WTC11 (cell line): ENCODE data around the gene TRIM45.

Experiments used
- CREM ChIP-seq: sonication (generic); formaldehyde crosslinking; IDR thresholded peaks from 2 replicates; pipeline ENCODE4 v1.8.1; 2022; ENCODE audit warnings: mild to moderate bottlenecking, missing genetic modification reagents, moderate library complexity
- EMX1 ChIP-seq: fragments of 250-450 bp; sonication (Bioruptor Pico); IDR thresholded peaks from 2 replicates; pipeline ENCODE4 v1.8.0; 2021; ENCODE audit warnings: mild to moderate bottlenecking
- SOX15 ChIP-seq: fragments of 250-450 bp; sonication (Bioruptor Pico); IDR thresholded peaks from 2 replicates; pipeline ENCODE4 v1.9.0; 2021; ENCODE audit warnings: mild to moderate bottlenecking
- TF ChIP-seq, protein P1 (sequence below): fragments of 200-600 bp; IDR thresholded peaks from 2 replicates; pipeline ENCODE4 v1.8.0; 2022; ENCODE audit warnings: antibody characterized with exemption
- TF ChIP-seq, protein P2 (sequence below): sonication (generic); formaldehyde crosslinking; IDR thresholded peaks from 2 replicates; pipeline ENCODE4 v1.8.1; 2023; ENCODE audit warnings: mild to moderate bottlenecking, missing genetic modification reagents, moderate library complexity
- TF ChIP-seq, protein P3 (sequence below): sonication (generic); formaldehyde crosslinking; IDR thresholded peaks from 2 replicates; pipeline ENCODE4 v1.8.0; 2022; ENCODE audit warnings: mild to moderate bottlenecking, missing genetic modification reagents
- TF ChIP-seq, protein P4 (sequence below): sonication (generic); formaldehyde crosslinking; IDR thresholded peaks from 2 replicates; pipeline ENCODE4 v1.8.1; 2023; ENCODE audit warnings: mild to moderate bottlenecking, moderate library complexity, missing genetic modification reagents

DNA sequence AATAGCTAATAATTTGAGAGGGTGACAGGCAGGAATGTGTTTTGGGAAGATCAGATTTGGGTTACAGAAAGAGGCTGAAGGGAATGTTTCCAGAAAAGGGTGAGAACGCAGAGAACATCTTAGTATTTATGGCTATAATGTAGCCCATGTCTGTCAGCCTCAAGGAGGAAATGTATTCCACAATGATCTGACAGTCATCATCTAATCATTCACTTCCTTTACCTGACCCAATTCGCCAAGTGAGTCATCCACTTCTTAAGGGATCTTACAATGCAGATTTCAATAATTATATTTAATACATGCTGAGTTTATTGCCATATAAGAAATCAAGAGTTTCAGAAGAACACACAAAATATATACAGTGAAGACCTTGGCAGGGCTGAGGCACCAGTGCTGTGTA lies 10.8 kb downstream of the TRIM45 start:
- TF ChIP-seq, protein P1, sequence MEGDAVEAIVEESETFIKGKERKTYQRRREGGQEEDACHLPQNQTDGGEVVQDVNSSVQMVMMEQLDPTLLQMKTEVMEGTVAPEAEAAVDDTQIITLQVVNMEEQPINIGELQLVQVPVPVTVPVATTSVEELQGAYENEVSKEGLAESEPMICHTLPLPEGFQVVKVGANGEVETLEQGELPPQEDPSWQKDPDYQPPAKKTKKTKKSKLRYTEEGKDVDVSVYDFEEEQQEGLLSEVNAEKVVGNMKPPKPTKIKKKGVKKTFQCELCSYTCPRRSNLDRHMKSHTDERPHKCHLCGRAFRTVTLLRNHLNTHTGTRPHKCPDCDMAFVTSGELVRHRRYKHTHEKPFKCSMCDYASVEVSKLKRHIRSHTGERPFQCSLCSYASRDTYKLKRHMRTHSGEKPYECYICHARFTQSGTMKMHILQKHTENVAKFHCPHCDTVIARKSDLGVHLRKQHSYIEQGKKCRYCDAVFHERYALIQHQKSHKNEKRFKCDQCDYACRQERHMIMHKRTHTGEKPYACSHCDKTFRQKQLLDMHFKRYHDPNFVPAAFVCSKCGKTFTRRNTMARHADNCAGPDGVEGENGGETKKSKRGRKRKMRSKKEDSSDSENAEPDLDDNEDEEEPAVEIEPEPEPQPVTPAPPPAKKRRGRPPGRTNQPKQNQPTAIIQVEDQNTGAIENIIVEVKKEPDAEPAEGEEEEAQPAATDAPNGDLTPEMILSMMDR: no peak
- TF ChIP-seq, protein P2, sequence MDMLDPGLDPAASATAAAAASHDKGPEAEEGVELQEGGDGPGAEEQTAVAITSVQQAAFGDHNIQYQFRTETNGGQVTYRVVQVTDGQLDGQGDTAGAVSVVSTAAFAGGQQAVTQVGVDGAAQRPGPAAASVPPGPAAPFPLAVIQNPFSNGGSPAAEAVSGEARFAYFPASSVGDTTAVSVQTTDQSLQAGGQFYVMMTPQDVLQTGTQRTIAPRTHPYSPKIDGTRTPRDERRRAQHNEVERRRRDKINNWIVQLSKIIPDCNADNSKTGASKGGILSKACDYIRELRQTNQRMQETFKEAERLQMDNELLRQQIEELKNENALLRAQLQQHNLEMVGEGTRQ: no peak
- TF ChIP-seq SOX15 (CRISPR knock-in tag) (no peak), EMX1 (CRISPR knock-in tag) (no peak), CREM (no peak)
- TF ChIP-seq, protein P3, sequence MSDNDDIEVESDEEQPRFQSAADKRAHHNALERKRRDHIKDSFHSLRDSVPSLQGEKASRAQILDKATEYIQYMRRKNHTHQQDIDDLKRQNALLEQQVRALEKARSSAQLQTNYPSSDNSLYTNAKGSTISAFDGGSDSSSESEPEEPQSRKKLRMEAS (CRISPR knock-in tag): no peak
- TF ChIP-seq, protein P4, sequence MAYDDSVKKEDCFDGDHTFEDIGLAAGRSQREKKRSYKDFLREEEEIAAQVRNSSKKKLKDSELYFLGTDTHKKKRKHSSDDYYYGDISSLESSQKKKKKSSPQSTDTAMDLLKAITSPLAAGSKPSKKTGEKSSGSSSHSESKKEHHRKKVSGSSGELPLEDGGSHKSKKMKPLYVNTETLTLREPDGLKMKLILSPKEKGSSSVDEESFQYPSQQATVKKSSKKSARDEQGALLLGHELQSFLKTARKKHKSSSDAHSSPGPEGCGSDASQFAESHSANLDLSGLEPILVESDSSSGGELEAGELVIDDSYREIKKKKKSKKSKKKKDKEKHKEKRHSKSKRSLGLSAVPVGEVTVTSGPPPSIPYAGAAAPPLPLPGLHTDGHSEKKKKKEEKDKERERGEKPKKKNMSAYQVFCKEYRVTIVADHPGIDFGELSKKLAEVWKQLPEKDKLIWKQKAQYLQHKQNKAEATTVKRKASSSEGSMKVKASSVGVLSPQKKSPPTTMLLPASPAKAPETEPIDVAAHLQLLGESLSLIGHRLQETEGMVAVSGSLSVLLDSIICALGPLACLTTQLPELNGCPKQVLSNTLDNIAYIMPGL (CRISPR knock-in tag): no peak
